GM12892 (cell line): ENCODE data around the gene ZNF343.

Source experiments
- POLR2A ChIP-seq: IDR thresholded peaks from 2 replicates; pipeline ENCODE4 v1.6.1; 2011; ENCODE audit warnings: low read depth, low read length, control low read depth
- POLR2AphosphoS5 ChIP-seq: IDR thresholded peaks from 2 replicates; pipeline ENCODE4 v1.6.1; 2011; ENCODE audit warnings: low read depth, low read length, control low read depth
- TAF1 ChIP-seq: IDR thresholded peaks from 2 replicates; pipeline ENCODE4 v1.6.1; 2011; ENCODE audit warnings: low read depth, mild to moderate bottlenecking, control low read depth, low read length, borderline replicate concordance

GRCh38 chr20:2465100-2465499 lies 43.6 kb downstream of the ZNF343 start:
- no peak for TF ChIP-seq TAF1
- no peak for TF ChIP-seq POLR2A
- no peak for TF ChIP-seq POLR2AphosphoS5
